Neural progenitor cell (in vitro differentiated cells): Measurements from ENCODE around the gene TLN1.

Source experiments
- CTCF ChIP-seq: fragments of 200-600 bp; sonication (generic); IDR thresholded peaks from 2 replicates; pipeline ENCODE4 v1.5.1; 2017; ENCODE audit warnings: antibody characterized with exemption, mild to moderate bottlenecking
- EZH2 ChIP-seq: fragments of 200-600 bp; sonication (generic); IDR thresholded peaks from 2 replicates; pipeline ENCODE4 v1.6.1; 2017; ENCODE audit warnings: antibody characterized with exemption, mild to moderate bottlenecking, moderate library complexity

DNA sequence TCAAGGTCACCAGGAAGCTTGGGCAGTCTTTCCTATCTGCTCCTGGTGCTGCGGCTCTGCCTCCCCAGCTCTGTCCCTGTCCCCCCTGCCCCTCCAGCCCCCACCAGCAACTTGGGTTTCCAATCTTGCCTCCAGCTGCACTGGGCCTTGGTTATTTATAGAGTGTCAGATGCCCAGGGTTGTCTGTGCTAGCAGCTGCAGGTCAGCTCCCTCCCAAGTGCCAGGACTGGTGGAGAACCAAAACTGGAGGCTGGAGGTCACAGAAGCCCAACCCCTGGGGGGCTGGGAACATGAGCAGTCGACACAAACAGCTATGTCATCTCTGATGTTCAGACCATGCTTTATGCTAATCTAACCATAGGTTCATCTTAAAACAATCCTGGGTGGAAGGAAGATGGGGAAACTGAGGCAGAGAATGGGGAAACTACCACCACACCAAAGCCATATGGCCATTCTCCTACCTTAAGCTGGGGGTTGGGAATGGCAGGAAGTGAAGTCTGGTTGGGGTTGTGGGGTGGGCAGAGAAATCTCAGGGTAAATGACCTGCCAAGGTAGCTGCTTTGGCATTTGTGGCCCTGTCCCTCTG, 43.9 kb downstream of the TLN1 start:
- TF ChIP-seq CTCF: no peak
- no peak for TF ChIP-seq EZH2
